Thyroid gland (tissue), 4 donors: ENCODE data around the gene HEXD. TPM values are rescaled to one million over a fixed set of nuclear protein-coding genes. Genes with fewer than 3 reads are reported as not detected.

Experiments
- DNase-seq, 2 donors: peaks; one replicate each; pipeline ENCODE4 v3.0.0-alpha.2; 2019
- H3K27ac ChIP-seq, 3 donors: fragments of 200-600 bp; sonication (generic); 1 replicate in 2 of 3; 2 replicates in 1 of 3; pipeline ENCODE4 v1.5.1; 2016 to 2019; ENCODE audit warnings: mild to moderate bottlenecking in 1 of 3, moderate library complexity in 1 of 3
- H3K27me3 ChIP-seq: fragments of 200-600 bp; sonication (generic); one replicate; pipeline ENCODE4 v1.5.1; 2019
- H3K36me3 ChIP-seq, 2 donors: fragments of 200-600 bp; sonication (generic); one replicate each; pipeline ENCODE4 v1.5.1; 2016 to 2019
- H3K4me1 ChIP-seq, 2 donors: fragments of 200-600 bp; sonication (generic); one replicate each; pipeline ENCODE4 v1.5.1; 2017 to 2019
- H3K4me3 ChIP-seq, 3 donors: fragments of 200-600 bp; sonication (generic); replicated peaks in 1 of 3; 1 replicate in 2 of 3; 2 replicates in 1 of 3; pipeline ENCODE4 v1.5.1; 2016; ENCODE audit warnings: mild to moderate bottlenecking in 1 of 3
- H3K9me3 ChIP-seq: fragments of 200-600 bp; sonication (generic); one replicate; pipeline ENCODE4 v1.5.1; 2017
- CTCF ChIP-seq, 6 experiments: fragments of 200-600 bp in 3 of 6; fragments of 450-650 bp in 3 of 6; sonication (generic) in 3 of 6; IDR thresholded peaks; one replicate each; pipeline ENCODE4 v1.5.1; 2016 to 2019; ENCODE audit warnings: antibody characterized with exemption in 6 of 6, mild to moderate bottlenecking in 2 of 6, inconsistent platforms in 1 of 6, moderate library complexity in 1 of 6
- POLR2A ChIP-seq, 2 donors: fragments of 450-650 bp; IDR thresholded peaks; one replicate each; pipeline ENCODE4 v1.6.1; 2017; ENCODE audit warnings: antibody characterized with exemption in 2 of 2, mild to moderate bottlenecking in 2 of 2, moderate library complexity in 1 of 2
- WGBS, 2 donors: methylation state at CpG; one replicate each; pipeline ENCODE4 v1.1.5; 2017; 5-methylcytosine and 5-hydroxymethylcytosine counted together
- intact Hi-C: fragments of 100-400 bp; cut with DNase I; formaldehyde crosslinking; loops from one replicate; pipeline ENCODE4 v1.15.1; 2023
- total RNA-seq, 4 donors: library from RNA; depleted of rRNA; stranded (reverse); fragments of >200 nt; gene quantifications; one replicate each; pipeline ENCODE4 v1.2.3, GENCODE V29; 2016

Gene HEXD
- total RNA-seq, 4 donors from 2014 or later = 33.2 to 72.7 (median 40.9) TPM

- Histone ChIP-seq H3K9me3 (no peaks in the 10 kb centered on the region), H3K4me3 (no peak overlapping the region), H3K4me1 (peaks cover 13 to 16% of the 10 kb centered on the region in 2 donors), H3K27me3 (no peaks in the 10 kb centered on the region), H3K27ac (no peak overlapping the region), H3K36me3 (peaks cover 40 to 51% of the 10 kb centered on the region in 2 donors)
- TF ChIP-seq CTCF (IDR thresholded peaks at IDR 0.05) (no peak), POLR2A (IDR thresholded peaks at IDR 0.05) (no peak)
- intact Hi-C loops = no loop called here
- WGBS, 2 donors = 75 to 78% methylated on average over 10 of the region's 10 CpGs
- DNase-seq = no peak
These were observed 43.8 kb downstream of the HEXD start for GRCh38 chr17:82461827-82462524.

DNA sequence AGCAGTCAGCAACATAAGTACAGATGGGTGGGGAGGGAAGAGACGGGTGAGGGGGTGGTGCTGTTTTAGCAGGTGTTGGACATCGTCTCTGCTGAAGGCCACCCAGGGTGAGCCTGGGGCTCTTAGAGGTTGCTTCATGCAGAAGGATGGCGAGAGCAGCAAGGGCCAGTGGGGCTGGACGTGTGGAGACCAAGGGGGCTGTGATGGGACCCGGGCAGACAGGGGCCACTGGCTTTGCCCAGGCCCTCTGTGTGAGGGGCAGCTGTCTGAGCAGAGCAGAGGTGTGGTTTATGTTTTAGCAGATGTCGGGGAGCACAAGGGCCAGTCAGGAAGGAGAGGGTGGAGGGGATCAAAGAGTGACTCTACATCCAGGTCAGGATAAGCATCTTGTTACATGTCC, 45.2 kb downstream of the HEXD start:
- Histone ChIP-seq H3K27me3 (no peaks in the 10 kb centered on the region), H3K4me3 (no peak overlapping the region), H3K9me3 (no peaks in the 10 kb centered on the region), H3K27ac (peak overlapping the region in 2 of 3 donors; percentile 11 to 24), H3K4me1 (peaks cover 7% of the 10 kb centered on the region in 2 donors), H3K36me3 (peaks cover 40 to 53% of the 10 kb centered on the region in 2 donors)
- WGBS, 2 donors = 82 to 89% methylated on average over 6 of the region's 6 CpGs
- intact Hi-C loops = no loop called here
- DNase-seq = no peak
- TF ChIP-seq CTCF (IDR thresholded peaks at IDR 0.05) = no peak

- WGBS, 2 donors = 75 to 77% methylated on average over 7 of the region's 7 CpGs
- peaks cover 47 to 60% of the 10 kb centered on the region in 2 donors for H3K36me3 ChIP-seq
These were observed 45.9 kb downstream of the HEXD start for GRCh38 chr17:82463925-82464566.

DNA sequence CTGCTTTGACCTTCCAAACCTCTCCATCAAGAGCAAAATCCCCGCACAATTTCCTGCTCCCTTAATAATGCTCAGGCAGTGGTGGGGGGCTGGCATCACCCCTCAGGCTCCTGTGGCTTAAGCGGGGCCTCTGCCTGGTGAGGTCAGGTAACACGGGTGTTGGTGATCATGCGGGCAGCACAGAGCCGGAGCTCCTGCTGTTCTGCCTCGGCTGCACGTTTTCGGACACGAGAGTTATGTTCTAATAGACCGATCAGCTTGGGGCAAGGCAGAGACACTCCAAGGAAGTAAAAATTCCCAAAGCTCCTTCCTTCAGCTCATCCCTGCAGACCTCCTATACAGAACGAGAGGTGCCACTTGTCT, 46.4 kb downstream of the HEXD start:
- peaks cover 1 to 2% of the 10 kb centered on the region in 2 donors for H3K4me1 ChIP-seq
- H3K4me3 ChIP-seq = no peak overlapping the region
- DNase-seq = no peak
- intact Hi-C loops = no loop called here
- no peaks in the 10 kb centered on the region for H3K27me3 ChIP-seq
- H3K9me3 ChIP-seq = no peaks in the 10 kb centered on the region
- peaks cover 52 to 62% of the 10 kb centered on the region in 2 donors for H3K36me3 ChIP-seq
- no peak overlapping the region for H3K27ac ChIP-seq
- 94 to 95% methylated on average over 11 of the region's 11 CpGs for WGBS, 2 donors
- no peak for TF ChIP-seq POLR2A (IDR thresholded peaks at IDR 0.05)
- no peak for TF ChIP-seq CTCF (IDR thresholded peaks at IDR 0.05)

More at GRCh38 chr17:82463925-82464566, 45.9 kb downstream of the HEXD start:
- Histone ChIP-seq H3K9me3 (no peaks in the 10 kb centered on the region), H3K27ac (peak overlapping the region in 2 of 3 donors; percentile 11 to 24), H3K27me3 (no peaks in the 10 kb centered on the region), H3K4me3 (no peak overlapping the region), H3K4me1 (peaks cover 6 to 7% of the 10 kb centered on the region in 2 donors)
- intact Hi-C loops = no loop called here
- TF ChIP-seq POLR2A (IDR thresholded peaks at IDR 0.05) (no peak), CTCF (IDR thresholded peaks at IDR 0.05) (no peak)
- DNase-seq = no peak

GRCh38 chr17:82465023-82465603, 47.0 kb downstream of the HEXD start:
- H3K27me3 ChIP-seq = no peaks in the 10 kb centered on the region
- DNase-seq = no peak
- intact Hi-C loops = no loop called here
- no peaks in the 10 kb centered on the region for H3K4me1 ChIP-seq
- no peak overlapping the region for H3K27ac ChIP-seq
- H3K9me3 ChIP-seq = no peaks in the 10 kb centered on the region
- WGBS, 2 donors = 86 to 87% methylated on average over 7 of the region's 7 CpGs
- H3K36me3 ChIP-seq = peaks cover 56 to 62% of the 10 kb centered on the region in 2 donors
- TF ChIP-seq CTCF (IDR thresholded peaks at IDR 0.05) (no peak), POLR2A (IDR thresholded peaks at IDR 0.05) (no peak)
- H3K4me3 ChIP-seq = no peak overlapping the region
